A549 treated with dexamethasone at 1 μM for 4 hours (cell line): ENCODE measurements around the gene GRB10. TPM values are rescaled to one million over a fixed set of nuclear protein-coding genes. Genes with fewer than 3 reads are reported as not detected.

Source experiments
- total RNA-seq: library from RNA; stranded (reverse); fragments of 200-300 nt; extraction: Qiagen RNA extraction; gene quantifications from 5 replicates; pipeline ENCODE4 v1.2.3, GENCODE V29; 2022

GRB10 gene
- 47.3 to 61.4 TPM (median 56.9 TPM) in 5 replicates for total RNA-seq

GRCh38 chr7:50782375-50783208 lies at the start of gene GRB10:
Gene GRB10 (minus strand): TSS chr7:50782896. CDS start chr7:50732322, 50,574 bp downstream.

DNA sequence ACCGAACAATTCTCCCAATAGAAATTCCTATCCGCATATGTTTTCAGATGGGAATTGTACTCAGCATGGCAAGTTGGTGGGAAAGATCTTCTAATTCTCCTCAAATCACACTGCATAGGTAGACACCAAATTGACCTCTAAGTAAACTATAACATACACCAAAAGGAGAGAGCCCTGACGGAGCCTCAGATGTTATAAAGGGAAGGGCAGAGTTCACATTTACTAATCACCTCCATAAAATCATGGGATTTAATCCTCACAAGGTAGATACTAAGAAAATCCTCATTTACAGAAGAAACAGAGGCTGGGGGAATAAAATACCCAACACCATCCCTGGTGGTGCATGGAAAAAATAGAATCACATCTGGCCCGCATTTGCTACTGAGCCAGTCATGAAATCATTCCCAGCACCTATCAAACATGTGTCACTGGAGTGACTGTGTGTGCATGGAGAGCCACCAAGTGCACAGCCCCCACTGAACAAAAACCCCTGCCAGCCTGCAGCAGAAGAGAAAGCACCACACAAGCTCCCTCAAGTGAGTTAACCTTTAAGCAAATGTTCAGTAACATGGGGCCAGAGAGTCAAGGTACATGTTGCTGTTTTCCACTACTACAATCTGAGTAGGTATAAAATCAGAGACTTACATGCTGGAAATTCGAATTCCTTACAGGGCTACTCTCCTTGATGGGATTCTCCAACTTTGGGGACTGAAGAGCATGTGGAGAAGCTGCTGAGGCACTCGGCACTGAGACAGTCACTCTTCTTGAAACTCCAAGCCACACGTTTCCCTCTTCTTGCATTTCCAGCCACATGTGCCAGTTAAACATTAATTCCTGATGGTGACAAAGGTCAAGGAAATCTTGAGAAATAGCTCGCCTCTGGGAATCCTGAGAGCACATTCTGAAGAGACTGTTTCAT lies 217.8 kb downstream of the GRB10 start, which contains the start of gene DDC:
Gene DDC (minus strand): TSS at position 766 of the 919 bp plus-strand sequence. CDS start 21,320 bp downstream, outside the sequence.

Other genes starting within 250 kb of the GRB10 start
- 0.67 to 1.3 TPM (median 0.91 TPM) in 5 replicates for gene DDC, start 217.5 kb downstream of the GRB10 start, total RNA-seq